GM19395 (cell line): Measurements from ENCODE around the gene C11orf97.

Experiments used
- ATAC-seq: cut with Tn5 transposase; IDR thresholded peaks from one replicate; pipeline ENCODE4 v1.9.1; 2021; ENCODE audit warnings: mild to moderate bottlenecking, moderate library complexity; ENCODE audit not compliant: unreplicated experiment

Gene C11orf97

GRCh38 chr11:94524341-94524740 lies 12.1 kb downstream of the C11orf97 start:
- no peak for ATAC-seq

DNA sequence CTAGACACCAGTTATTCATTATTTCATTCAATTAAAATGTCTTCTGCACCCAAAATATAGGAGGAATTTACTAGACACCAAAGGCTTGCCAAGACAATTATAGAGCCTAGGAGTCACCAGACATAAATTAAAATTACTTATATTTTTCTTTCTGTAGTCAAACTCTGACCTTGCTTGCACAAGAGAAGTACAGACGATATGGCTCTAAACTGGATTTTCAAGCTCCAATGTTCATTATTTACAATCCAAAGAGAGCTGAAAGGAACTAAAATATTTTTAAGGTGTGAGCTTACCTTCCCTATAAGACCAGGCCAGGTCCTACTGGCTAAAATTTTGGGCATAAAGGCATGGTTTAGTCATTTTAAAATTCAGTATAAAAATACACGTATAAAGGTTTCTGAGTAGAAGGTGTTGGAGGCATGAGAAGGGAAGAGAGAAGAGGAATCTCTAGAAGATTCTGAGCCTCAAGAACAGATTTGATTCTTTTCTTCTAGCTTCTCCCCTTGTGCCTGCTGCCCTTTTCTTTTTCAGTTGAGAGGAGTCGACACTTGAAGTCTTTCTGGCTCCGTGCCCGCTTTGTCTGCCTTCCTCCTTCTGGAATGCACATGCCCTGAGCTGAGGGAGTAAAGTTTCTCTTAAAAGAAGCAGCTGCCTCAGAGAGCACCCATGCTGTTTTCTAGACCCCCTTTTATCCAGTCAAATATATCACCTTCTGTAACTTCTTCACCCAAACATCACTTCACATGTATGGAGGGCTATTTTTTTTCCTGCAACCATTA lies 13.5 kb downstream of the C11orf97 start:
- no peak for ATAC-seq

- ATAC-seq, result no peak
These were observed 14.6 kb downstream of the C11orf97 start for GRCh38 chr11:94526645-94527438.

GRCh38 chr11:94528551-94528950 lies 16.3 kb downstream of the C11orf97 start:
- no peak for ATAC-seq

DNA sequence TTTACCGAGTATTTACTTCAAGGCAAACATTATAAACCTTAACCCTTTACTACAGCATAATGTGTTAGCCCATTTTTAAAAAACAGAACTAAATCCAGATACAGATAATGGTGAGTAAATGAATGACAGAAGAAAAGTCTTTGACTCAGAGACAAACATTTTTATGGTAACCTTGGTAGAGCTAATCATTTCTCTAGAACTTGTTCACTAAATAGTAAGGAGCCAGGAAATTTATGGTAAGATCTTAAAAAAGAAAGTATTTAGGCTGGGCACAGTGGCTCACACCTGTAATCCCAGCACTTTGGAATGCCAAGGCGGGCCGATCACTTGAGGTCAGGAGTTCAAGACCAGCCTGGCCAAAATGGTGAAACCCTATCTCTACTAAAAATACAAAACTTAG lies 19.9 kb downstream of the C11orf97 start:
- ATAC-seq, result no peak

GRCh38 chr11:94533206-94533605 lies 20.9 kb downstream of the C11orf97 start:
- ATAC-seq, result no peak

DNA sequence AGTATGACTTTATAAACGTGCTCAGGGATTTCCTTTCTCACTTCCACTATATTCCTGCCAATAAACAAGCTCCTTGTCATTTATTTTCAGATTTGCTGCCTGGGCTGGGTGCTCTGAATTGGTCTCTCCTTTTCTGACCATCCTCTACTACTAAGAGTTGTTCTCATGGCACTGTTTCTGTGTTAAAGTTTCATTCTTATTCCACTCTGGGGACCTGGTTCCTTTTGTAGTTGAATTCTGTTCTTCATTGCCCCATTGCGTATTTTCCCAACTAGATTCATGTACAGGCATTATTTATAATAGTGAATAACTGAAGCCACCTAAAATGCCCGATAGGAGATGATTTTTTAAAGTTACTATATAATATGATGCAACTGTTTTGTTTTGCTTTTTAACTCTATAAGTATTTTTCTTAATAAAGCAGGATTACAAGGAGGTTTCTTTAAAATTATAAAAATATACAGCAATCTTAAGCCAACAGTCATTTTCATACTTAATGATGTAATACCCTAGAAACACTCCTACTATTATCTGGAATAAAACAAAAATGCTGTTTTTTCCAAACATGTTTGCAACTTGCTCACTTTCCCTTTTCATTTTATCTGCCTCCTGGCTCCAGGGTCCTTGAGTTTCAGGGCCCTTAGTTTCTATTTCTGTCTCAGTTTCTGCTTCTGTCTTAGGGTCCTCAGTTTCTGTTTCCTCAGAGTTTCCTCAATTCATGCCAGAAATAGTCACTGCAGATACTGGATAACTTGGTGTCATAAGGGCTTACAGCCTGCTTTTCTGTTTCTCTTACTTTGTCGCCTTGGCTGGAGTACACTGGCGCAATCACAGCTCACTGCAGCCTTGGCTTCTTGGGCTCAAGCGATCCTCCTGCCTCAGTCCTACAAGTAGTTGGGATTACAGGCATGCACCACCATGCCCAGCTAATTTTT lies 21.7 kb downstream of the C11orf97 start:
- no peak for ATAC-seq

DNA sequence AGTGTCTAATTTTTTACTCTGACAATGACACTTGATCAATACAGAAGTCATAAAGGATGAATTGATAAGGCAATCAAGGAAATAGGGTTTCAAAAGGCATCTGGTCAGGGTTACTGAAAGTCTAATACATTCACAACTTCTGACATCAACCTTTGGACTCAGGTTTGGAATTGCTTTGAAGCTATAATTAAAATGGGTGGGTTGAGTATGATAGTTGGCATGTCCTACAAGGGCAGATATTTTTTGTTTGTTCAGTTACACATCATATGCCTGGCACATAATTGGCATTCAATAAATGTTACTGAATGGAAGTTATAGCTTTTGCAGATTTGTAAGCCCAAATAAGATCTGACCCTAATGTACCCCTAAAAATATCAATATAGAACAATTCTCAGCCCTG lies 24.1 kb downstream of the C11orf97 start:
- no peak for ATAC-seq

GRCh38 chr11:94537031-94537600 lies 24.9 kb downstream of the C11orf97 start:
- no peak for ATAC-seq

GRCh38 chr11:94539420-94539819 lies 27.2 kb downstream of the C11orf97 start:
- ATAC-seq, result no peak

GRCh38 chr11:94543695-94544645 lies 31.7 kb downstream of the C11orf97 start, which contains the start of gene FUT4:
FUT4 (plus strand) TSS chr11:94543921; CDS start chr11:94544134, 213 bp downstream.
- ATAC-seq, result peak; percentile 85

- peak; percentile 11 for ATAC-seq
These were observed 32.5 kb downstream of the C11orf97 start for GRCh38 chr11:94544646-94545263.

GRCh38 chr11:94545264-94546161 lies 33.3 kb downstream of the C11orf97 start:
- no peak for ATAC-seq

- ATAC-seq, result no peak
These were observed 33.9 kb downstream of the C11orf97 start for GRCh38 chr11:94546162-94546470.

- ATAC-seq, result no peak
These were observed 34.6 kb downstream of the C11orf97 start for GRCh38 chr11:94546886-94547285.

DNA sequence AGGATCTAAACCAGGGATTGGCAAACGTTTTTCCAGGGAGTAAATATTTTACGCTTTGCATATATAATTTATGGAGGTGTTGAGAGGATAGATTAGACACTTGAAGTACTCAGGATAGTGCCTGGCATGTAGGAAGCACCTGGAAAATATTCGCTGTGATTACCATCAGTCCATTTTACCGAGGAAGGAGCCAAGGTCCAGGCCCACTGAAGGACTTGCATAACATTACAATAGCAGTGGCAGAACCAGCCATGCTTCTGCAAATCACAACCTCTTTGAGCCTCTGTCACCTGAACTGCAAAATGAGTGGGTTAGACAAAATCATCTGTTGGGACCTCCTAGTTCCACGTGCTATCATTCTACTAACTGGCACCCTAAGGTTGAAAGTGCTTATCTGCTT lies 36.9 kb downstream of the C11orf97 start:
- no peak for ATAC-seq

DNA sequence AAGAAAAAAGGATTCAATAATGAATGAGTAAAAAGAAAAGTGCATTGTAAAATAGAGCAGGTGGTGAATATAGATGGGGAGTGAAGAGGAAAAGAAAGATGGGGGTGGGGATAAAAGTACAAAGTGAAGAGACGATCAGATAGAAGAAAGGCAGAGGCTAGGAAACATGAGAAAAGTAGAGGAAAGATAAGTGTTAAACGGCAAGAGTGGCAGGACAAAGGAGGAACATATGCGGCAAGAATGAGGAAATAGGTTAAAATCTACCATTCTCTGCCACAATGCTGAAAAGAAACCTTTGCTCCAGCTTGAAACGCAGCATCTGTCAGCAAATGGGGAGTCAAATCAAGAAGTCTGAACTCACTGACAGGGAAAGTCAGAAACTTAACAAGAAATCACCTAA lies 38.3 kb downstream of the C11orf97 start:
- no peak for ATAC-seq

DNA sequence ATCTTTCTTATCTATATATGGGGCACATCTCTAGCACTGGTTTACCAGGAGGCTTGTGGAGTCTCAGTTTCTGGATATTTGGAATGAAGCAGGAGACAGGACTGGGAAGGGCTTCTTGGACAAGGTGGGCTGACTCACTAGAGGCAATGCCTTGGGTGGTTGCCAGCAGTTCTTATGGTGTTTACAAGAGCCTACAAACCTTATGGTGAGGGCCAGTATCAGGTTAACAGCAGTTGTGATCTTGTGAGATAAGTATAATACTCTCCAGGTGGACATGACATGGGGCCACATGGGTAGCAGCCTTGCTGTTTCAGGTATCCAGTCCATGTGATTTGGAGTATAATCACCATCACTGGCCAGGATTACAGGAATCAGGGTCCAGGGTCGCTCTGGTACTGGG lies 41.7 kb downstream of the C11orf97 start:
- ATAC-seq, result no peak
